CD4-positive, alpha-beta memory T cell (primary cell): ENCODE data around the gene ATP5F1A. TPM values are rescaled to one million over a fixed set of nuclear protein-coding genes. Genes with fewer than 3 reads are reported as not detected.

ENCODE experiments used
- CTCF ChIA-PET: fragments of 350-600 bp; sonication (Branson Sonifier 250); formaldehyde crosslinking; loops from one replicate; lab custom pipeline; 2021; ENCODE audit warnings: inconsistent platforms; ENCODE audit not compliant: partially characterized antibody; lab: Charles Lee
- POLR2A ChIA-PET: fragments of 350-600 bp; sonication (Branson Sonifier 250); formaldehyde crosslinking; loops from one replicate; lab custom pipeline; 2021; ENCODE audit not compliant: partially characterized antibody; lab: Charles Lee
- DNase-seq, 5 donors: peaks; one replicate each; pipeline versions ENCODE4 v3.0.0 to v3.0.0-alpha.2; 2020 to 2022; ENCODE audit warnings: mixed read lengths in 1 of 5
- H3K27ac ChIP-seq: one replicate; pipeline ENCODE4 v1.7.0; 2013; ENCODE audit warnings: low read depth, low read length
- H3K27me3 ChIP-seq: 2 replicates; pipeline ENCODE4 v1.7.0; 2013; ENCODE audit warnings: mild to moderate bottlenecking, low read length, moderate library complexity; ENCODE audit not compliant: insufficient read depth
- H3K36me3 ChIP-seq: 2 replicates; pipeline ENCODE4 v1.7.0; 2013; ENCODE audit warnings: mild to moderate bottlenecking, low read length, moderate library complexity; ENCODE audit not compliant: insufficient read depth
- H3K4me1 ChIP-seq: 2 replicates; pipeline ENCODE4 v1.7.0; 2013; ENCODE audit warnings: mild to moderate bottlenecking, low read length, moderate library complexity; ENCODE audit not compliant: insufficient read depth
- H3K4me3 ChIP-seq, 2 donors: one replicate each; pipeline ENCODE4 v1.7.0; 2013; ENCODE audit warnings: low read length in 2 of 2, mild to moderate bottlenecking in 1 of 2
- H3K9me3 ChIP-seq, 2 donors: one replicate each; pipeline ENCODE4 v1.7.0; 2013; ENCODE audit warnings: low read length in 2 of 2, control low read depth in 1 of 2; ENCODE audit not compliant: control insufficient read depth in 1 of 2
- H3K27ac Mint-ChIP-seq, 7 donors: one replicate each; pipeline ENCODE4 v1.8.0; 2020 to 2021; ENCODE audit warnings: mixed read lengths in 7 of 7, mild to moderate bottlenecking in 6 of 7, inconsistent platforms in 3 of 7, moderate library complexity in 3 of 7
- H3K27me3 Mint-ChIP-seq, 2 donors: one replicate each; pipeline ENCODE4 v1.8.0; 2020 to 2021; ENCODE audit warnings: mixed read lengths in 2 of 2
- H3K36me3 Mint-ChIP-seq, 2 donors: one replicate each; pipeline ENCODE4 v1.8.0; 2020 to 2021; ENCODE audit warnings: mixed read lengths in 2 of 2, inconsistent platforms in 1 of 2, mild to moderate bottlenecking in 1 of 2
- H3K4me1 Mint-ChIP-seq, 4 donors: one replicate each; pipeline ENCODE4 v1.8.0; 2020 to 2021; ENCODE audit warnings: mixed read lengths in 4 of 4, mild to moderate bottlenecking in 1 of 4
- H3K4me3 Mint-ChIP-seq, 8 donors: one replicate each; pipeline ENCODE4 v1.8.0; 2020 to 2021; ENCODE audit warnings: mixed read lengths in 8 of 8, mild to moderate bottlenecking in 7 of 8, moderate library complexity in 6 of 8, inconsistent platforms in 3 of 8
- H3K9me3 Mint-ChIP-seq, 8 donors: one replicate each; pipeline ENCODE4 v1.8.0; 2020 to 2021; ENCODE audit warnings: mixed read lengths in 8 of 8, mild to moderate bottlenecking in 5 of 8, inconsistent platforms in 3 of 8, moderate library complexity in 1 of 8
- intact Hi-C: fragments of 100-400 bp; cut with micrococcal nuclease; formaldehyde crosslinking; loops from one replicate; pipeline ENCODE4 v1.15.1; 2023
- polyA plus RNA-seq, 2 donors: library from polyadenylated mRNA; unstranded; fragments of 300-500 nt; fragmentation: Illumina TruSeq; gene quantifications; one replicate each; pipeline ENCODE4 v1.2.3, GENCODE V29; 2021
- total RNA-seq, 2 experiments: library from RNA; stranded (reverse); gene quantifications; one replicate each; pipeline ENCODE4 v1.2.3, GENCODE V29; 2021

ATP5F1A gene
- total and polyA plus RNA-seq, 4 experiments from 2014 or later: 212 to 681 (median 334) TPM

- ChIA-PET POLR2A (no interaction called here), CTCF (interaction anchor here (1.0 to 1.9 kb wide), 3 partner anchors 10 to 88 kb away, joined by 5 to 14 read pairs (median 5); partner anchors contain the start of gene PSTPIP2)
- Histone ChIP-seq H3K4me3 (no peak overlapping the region), H3K4me1 (no peaks in the 10 kb centered on the region), H3K36me3 (no peaks in the 10 kb centered on the region), H3K9me3 (no peaks in the 10 kb centered on the region), H3K27ac (no peak overlapping the region), H3K27me3 (no peaks in the 10 kb centered on the region)
- Mint-ChIP-seq H3K9me3 (no peaks in the 10 kb centered on the region), H3K4me3 (no peak overlapping the region), H3K36me3 (peaks cover 3 to 5% of the 10 kb centered on the region in 2 donors), H3K27me3 (no peaks in the 10 kb centered on the region), H3K4me1 (peaks cover 7 to 23% (median 10%) of the 10 kb centered on the region in 4 donors), H3K27ac (peak overlapping the region in 2 of 7 donors; percentile 62 to 78)
- DNase-seq: no peak
- intact Hi-C loops: no loop called here
Observed at GRCh38 chr18:46061796-46062195, 36.3 kb downstream of the ATP5F1A start.

- Mint-ChIP-seq H3K27ac (peak overlapping the region in 1 of 7 donors; percentile 65), H3K4me3 (no peak overlapping the region), H3K36me3 (peaks cover 2 to 5% of the 10 kb centered on the region in 2 donors), H3K27me3 (no peaks in the 10 kb centered on the region), H3K9me3 (no peaks in the 10 kb centered on the region), H3K4me1 (peaks cover 8 to 25% (median 10%) of the 10 kb centered on the region in 4 donors)
- Histone ChIP-seq H3K27ac (no peak overlapping the region), H3K4me3 (no peak overlapping the region), H3K4me1 (peaks cover 1% of the 10 kb centered on the region), H3K36me3 (no peaks in the 10 kb centered on the region), H3K27me3 (no peaks in the 10 kb centered on the region), H3K9me3 (no peaks in the 10 kb centered on the region)
- CTCF ChIA-PET: interaction anchor here (1.0 to 1.9 kb wide), 3 partner anchors 11 to 87 kb away, joined by 5 to 14 read pairs (median 5); partner anchors contain the start of gene PSTPIP2
- intact Hi-C loops: no loop called here
- DNase-seq: no peak
- POLR2A ChIA-PET: interaction anchor here (1.1 kb wide), 1 partner anchor 12 kb away, joined by 3 read pairs; no protein-coding TSS in a partner anchor
Observed at GRCh38 chr18:46061387-46061786, 36.7 kb downstream of the ATP5F1A start.

GRCh38 chr18:46060359-46060841 is 37.7 kb downstream of the ATP5F1A start:
- intact Hi-C loops: no loop called here
- H3K4me3 Mint-ChIP-seq: no peak overlapping the region
- CTCF ChIA-PET: interaction anchor here (1.9 kb wide), 1 partner anchor 13 kb away, joined by 14 read pairs; no protein-coding TSS in a partner anchor
- POLR2A ChIA-PET: interaction anchor here (1.1 kb wide), 1 partner anchor 13 kb away, joined by 3 read pairs; no protein-coding TSS in a partner anchor
- H3K27me3 Mint-ChIP-seq: no peaks in the 10 kb centered on the region
- H3K4me1 Mint-ChIP-seq: peaks cover 18 to 34% (median 20%) of the 10 kb centered on the region in 4 donors
- Histone ChIP-seq H3K27ac (no peak overlapping the region), H3K4me1 (peaks cover 10% of the 10 kb centered on the region), H3K27me3 (no peaks in the 10 kb centered on the region), H3K4me3 (no peak overlapping the region), H3K9me3 (no peaks in the 10 kb centered on the region), H3K36me3 (no peaks in the 10 kb centered on the region)
- no peaks in the 10 kb centered on the region for H3K9me3 Mint-ChIP-seq
- H3K27ac Mint-ChIP-seq: peak overlapping the region in 1 of 7 donors; percentile 48
- peaks cover 0 to 5% of the 10 kb centered on the region in 2 donors for H3K36me3 Mint-ChIP-seq
- no peak for DNase-seq

GRCh38 chr18:46055838-46056230 is 42.3 kb downstream of the ATP5F1A start:
- Mint-ChIP-seq H3K27me3 (no peaks in the 10 kb centered on the region), H3K4me3 (peak overlapping the region in 7 of 8 donors; percentile 21 to 74 (median 68)), H3K9me3 (peaks cover 0 to 1% (median 0%) of the 10 kb centered on the region in 8 donors), H3K36me3 (no peaks in the 10 kb centered on the region), H3K4me1 (peaks cover 32 to 54% (median 40%) of the 10 kb centered on the region in 4 donors), H3K27ac (peak overlapping the region; percentile 72 to 93 (median 89))
- peaks cover 29% of the 10 kb centered on the region for H3K4me1 ChIP-seq
- intact Hi-C loops: no loop called here
- POLR2A ChIA-PET: interaction anchor here (0.7 to 2.0 kb wide), 5 partner anchors 11 to 59 kb away, joined by 3 to 12 read pairs (median 7); partner anchors contain the start of gene PSTPIP2
- no peak overlapping the region for H3K27ac ChIP-seq
- H3K36me3 ChIP-seq: no peaks in the 10 kb centered on the region
- CTCF ChIA-PET: interaction anchor here (1.5 to 4.5 kb wide), 2 partner anchors 17 to 20 kb away, joined by 3 to 30 read pairs; partner anchors contain the start of gene PSTPIP2
- H3K9me3 ChIP-seq: no peaks in the 10 kb centered on the region
- DNase-seq: no peak
- no peaks in the 10 kb centered on the region for H3K27me3 ChIP-seq
- H3K4me3 ChIP-seq: no peak overlapping the region

- Histone ChIP-seq H3K9me3 (no peaks in the 10 kb centered on the region), H3K27me3 (no peaks in the 10 kb centered on the region), H3K36me3 (no peaks in the 10 kb centered on the region), H3K4me3 (no peak overlapping the region), H3K27ac (no peak overlapping the region), H3K4me1 (peaks cover 29% of the 10 kb centered on the region)
- CTCF ChIA-PET: interaction anchor here (1.5 to 4.5 kb wide), 2 partner anchors 17 to 19 kb away, joined by 3 to 30 read pairs; partner anchors contain the start of gene PSTPIP2
- Mint-ChIP-seq H3K27me3 (no peaks in the 10 kb centered on the region), H3K4me1 (peaks cover 31 to 50% (median 40%) of the 10 kb centered on the region in 4 donors), H3K27ac (peak overlapping the region; percentile 72 to 93 (median 89)), H3K4me3 (peak overlapping the region in 7 of 8 donors; percentile 21 to 74 (median 68)), H3K9me3 (peaks cover 0 to 1% (median 0%) of the 10 kb centered on the region in 8 donors), H3K36me3 (no peaks in the 10 kb centered on the region)
- POLR2A ChIA-PET: interaction anchor here (0.7 to 2.0 kb wide), 5 partner anchors 12 to 58 kb away, joined by 3 to 12 read pairs (median 7); partner anchors contain the start of gene PSTPIP2
- intact Hi-C loops: no loop called here
- DNase-seq: peak in 1 of 5 donors; percentile 21
Observed at GRCh38 chr18:46054956-46055837, 42.9 kb downstream of the ATP5F1A start.

GRCh38 chr18:46053368-46054095 is 44.6 kb downstream of the ATP5F1A start:
- Mint-ChIP-seq H3K4me3 (peak overlapping the region in 1 of 8 donors; percentile 30), H3K36me3 (no peaks in the 10 kb centered on the region), H3K9me3 (peaks cover 0 to 1% (median 0%) of the 10 kb centered on the region in 8 donors), H3K27ac (peak overlapping the region in 2 of 7 donors; percentile 6 to 16), H3K4me1 (peaks cover 31 to 52% (median 42%) of the 10 kb centered on the region in 4 donors), H3K27me3 (no peaks in the 10 kb centered on the region)
- H3K27me3 ChIP-seq: no peaks in the 10 kb centered on the region
- H3K36me3 ChIP-seq: no peaks in the 10 kb centered on the region
- POLR2A ChIA-PET: no interaction called here
- H3K4me3 ChIP-seq: no peak overlapping the region
- H3K4me1 ChIP-seq: peaks cover 29% of the 10 kb centered on the region
- no peak overlapping the region for H3K27ac ChIP-seq
- DNase-seq: no peak
- no peaks in the 10 kb centered on the region for H3K9me3 ChIP-seq
- CTCF ChIA-PET: interaction anchor here (4.5 kb wide), 1 partner anchor 19 kb away, joined by 30 read pairs; the partner anchor contains the start of gene PSTPIP2
- intact Hi-C loops: no loop called here
